HT-29 (cell line): ENCODE results near the gene TAF5L. TPM values are rescaled to one million over a fixed set of nuclear protein-coding genes. Genes with fewer than 3 reads are reported as not detected.

Experiments used
- small RNA-seq: library from RNA; depleted of rRNA; stranded (forward); fragments of <200 nt; gene quantifications from one replicate; pipeline ENCODE3, GENCODE V24; 2014
- total RNA-seq: library from RNA; depleted of rRNA; stranded (reverse); fragments of >200 nt; shearing (Covaris generic); gene quantifications from 2 replicates; pipeline ENCODE4 v1.2.3, GENCODE V29; 2014; rRNA removed

TAF5L gene
- total RNA-seq, 1 experiment from 2014 or later = 34.7 TPM

Small RNA genes within 50 kb of the gene (small RNA-seq; reads per million reads assigned to genes)
- gene HMGN2P19 = not detected
- gene RNA5SP78 = 0.50 reads per million

Other genes starting within 250 kb of the TAF5L start
- gene ACTA1, start 192.0 kb downstream of the TAF5L start, total RNA-seq = 0.20 and 0.34 TPM in 2 replicates
- gene NUP133, start 117.8 kb downstream of the TAF5L start, total RNA-seq = 31.5 and 33.5 TPM in 2 replicates
- 10.3 and 13.5 TPM in 2 replicates for gene ABCB10, start 67.4 kb downstream of the TAF5L start, total RNA-seq
- 18.7 and 20.7 TPM in 2 replicates for gene URB2, start 125 bp upstream of the TAF5L start, total RNA-seq